Parathyroid adenoma (tissue), 2 donors: Measurements from ENCODE around the gene IGSF6.

Experiments used
- H2AFZ ChIP-seq: fragments of 300-600 bp; sonication (generic); one replicate; pipeline ENCODE4 v1.7.0; 2017; ENCODE audit warnings: antibody characterized with exemption, mild to moderate bottlenecking
- H3K27ac ChIP-seq: fragments of 300-600 bp; sonication (generic); one replicate; pipeline ENCODE4 v1.7.0; 2017
- H3K27me3 ChIP-seq: fragments of 300-600 bp; sonication (generic); one replicate; pipeline ENCODE4 v1.7.0; 2017; ENCODE audit warnings: low read length; ENCODE audit not compliant: control insufficient read depth, insufficient read depth
- H3K36me3 ChIP-seq: fragments of 300-600 bp; sonication (generic); one replicate; pipeline ENCODE4 v1.7.0; 2017; ENCODE audit warnings: low read length; ENCODE audit not compliant: control insufficient read depth, insufficient read depth
- H3K4me1 ChIP-seq: fragments of 300-600 bp; sonication (generic); one replicate; pipeline ENCODE4 v1.7.0; 2017; ENCODE audit warnings: control low read depth
- H3K4me2 ChIP-seq: fragments of 300-600 bp; sonication (generic); one replicate; pipeline ENCODE4 v1.7.0; 2017; ENCODE audit warnings: low read length
- H3K4me3 ChIP-seq: fragments of 300-600 bp; sonication (generic); one replicate; pipeline ENCODE4 v1.7.0; 2017; ENCODE audit warnings: low read depth, low read length
- H3K79me2 ChIP-seq: fragments of 300-600 bp; sonication (generic); one replicate; pipeline ENCODE4 v1.7.0; 2017; ENCODE audit warnings: control low read depth
- H3K9ac ChIP-seq: fragments of 300-600 bp; sonication (generic); one replicate; pipeline ENCODE4 v1.7.0; 2017; ENCODE audit warnings: mild to moderate bottlenecking
- H3K9me3 ChIP-seq: fragments of 300-600 bp; sonication (generic); one replicate; pipeline ENCODE4 v1.7.0; 2017; ENCODE audit warnings: low read length; ENCODE audit not compliant: control insufficient read depth
- CTCF ChIP-seq: fragments of 300-600 bp; sonication (generic); IDR thresholded peaks from one replicate; pipeline ENCODE4 v1.7.0; 2017; ENCODE audit warnings: antibody characterized with exemption, mild to moderate bottlenecking
- donor health status: primary hyperparathyroidism.

IGSF6 gene

GRCh38 chr16:21628772-21629171 is 23.6 kb downstream of the IGSF6 start:
- no peak overlapping the region for H2AFZ ChIP-seq
- peaks cover 3% of the 10 kb centered on the region for H3K4me1 ChIP-seq
- no peaks in the 10 kb centered on the region for H3K9me3 ChIP-seq
- TF ChIP-seq CTCF: no peak
- no peak overlapping the region for H3K4me3 ChIP-seq
- no peak overlapping the region for H3K4me2 ChIP-seq
- H3K27ac ChIP-seq: no peak overlapping the region
- peaks cover 5% of the 10 kb centered on the region for H3K79me2 ChIP-seq
- no peaks in the 10 kb centered on the region for H3K36me3 ChIP-seq
- H3K9ac ChIP-seq: no peak overlapping the region
- no peaks in the 10 kb centered on the region for H3K27me3 ChIP-seq

GRCh38 chr16:21628121-21628726 is 24.2 kb downstream of the IGSF6 start:
- no peaks in the 10 kb centered on the region for H3K27me3 ChIP-seq
- H3K27ac ChIP-seq: no peak overlapping the region
- H3K79me2 ChIP-seq: peaks cover 3% of the 10 kb centered on the region
- peaks cover 3% of the 10 kb centered on the region for H3K4me1 ChIP-seq
- H3K9me3 ChIP-seq: no peaks in the 10 kb centered on the region
- TF ChIP-seq CTCF: no peak
- no peak overlapping the region for H3K4me3 ChIP-seq
- no peak overlapping the region for H2AFZ ChIP-seq
- H3K9ac ChIP-seq: no peak overlapping the region
- H3K4me2 ChIP-seq: no peak overlapping the region
- H3K36me3 ChIP-seq: no peaks in the 10 kb centered on the region

- no peaks in the 10 kb centered on the region for H3K9me3 ChIP-seq
- no peak overlapping the region for H2AFZ ChIP-seq
- H3K4me1 ChIP-seq: peaks cover 3% of the 10 kb centered on the region
- no peak overlapping the region for H3K9ac ChIP-seq
- no peak overlapping the region for H3K4me3 ChIP-seq
- H3K36me3 ChIP-seq: no peaks in the 10 kb centered on the region
- H3K4me2 ChIP-seq: no peak overlapping the region
- no peak overlapping the region for H3K27ac ChIP-seq
- TF ChIP-seq CTCF: no peak
- H3K27me3 ChIP-seq: no peaks in the 10 kb centered on the region
- peaks cover 2% of the 10 kb centered on the region for H3K79me2 ChIP-seq
These were observed 25.6 kb downstream of the IGSF6 start for GRCh38 chr16:21626659-21627277.

GRCh38 chr16:21625026-21625425 is 27.4 kb downstream of the IGSF6 start:
- Histone ChIP-seq H3K36me3 (no peaks in the 10 kb centered on the region), H3K4me3 (no peak overlapping the region), H3K27ac (no peak overlapping the region), H3K4me1 (peaks cover 2% of the 10 kb centered on the region), H3K4me2 (no peak overlapping the region), H3K9ac (no peak overlapping the region), H3K9me3 (no peaks in the 10 kb centered on the region), H3K79me2 (peaks cover 4% of the 10 kb centered on the region), H3K27me3 (no peaks in the 10 kb centered on the region), H2AFZ (no peak overlapping the region)
- no peak for TF ChIP-seq CTCF

- Histone ChIP-seq H3K36me3 (no peaks in the 10 kb centered on the region), H3K9me3 (no peaks in the 10 kb centered on the region), H3K4me2 (no peak overlapping the region), H3K27ac (no peak overlapping the region), H3K79me2 (peaks cover 7% of the 10 kb centered on the region), H3K4me1 (peaks cover 14% of the 10 kb centered on the region), H3K9ac (no peak overlapping the region), H3K4me3 (no peak overlapping the region), H2AFZ (no peak overlapping the region), H3K27me3 (no peaks in the 10 kb centered on the region)
- TF ChIP-seq CTCF: no peak
These were observed 29.9 kb downstream of the IGSF6 start for GRCh38 chr16:21622545-21622944.
